GM18909 (cell line): ENCODE data around the gene ARID1A.
"Not testable (repeated sequence)": the region's sequence is repeated elsewhere in the genome, so short reads cannot be mapped to it uniquely, and the experiment has no call there.

Source experiments
- ATAC-seq: cut with Tn5 transposase; IDR thresholded peaks from one replicate; pipeline ENCODE4 v1.9.1; 2021; ENCODE audit warnings: mild to moderate bottlenecking; ENCODE audit not compliant: unreplicated experiment, poor library complexity

The ARID1A gene

DNA sequence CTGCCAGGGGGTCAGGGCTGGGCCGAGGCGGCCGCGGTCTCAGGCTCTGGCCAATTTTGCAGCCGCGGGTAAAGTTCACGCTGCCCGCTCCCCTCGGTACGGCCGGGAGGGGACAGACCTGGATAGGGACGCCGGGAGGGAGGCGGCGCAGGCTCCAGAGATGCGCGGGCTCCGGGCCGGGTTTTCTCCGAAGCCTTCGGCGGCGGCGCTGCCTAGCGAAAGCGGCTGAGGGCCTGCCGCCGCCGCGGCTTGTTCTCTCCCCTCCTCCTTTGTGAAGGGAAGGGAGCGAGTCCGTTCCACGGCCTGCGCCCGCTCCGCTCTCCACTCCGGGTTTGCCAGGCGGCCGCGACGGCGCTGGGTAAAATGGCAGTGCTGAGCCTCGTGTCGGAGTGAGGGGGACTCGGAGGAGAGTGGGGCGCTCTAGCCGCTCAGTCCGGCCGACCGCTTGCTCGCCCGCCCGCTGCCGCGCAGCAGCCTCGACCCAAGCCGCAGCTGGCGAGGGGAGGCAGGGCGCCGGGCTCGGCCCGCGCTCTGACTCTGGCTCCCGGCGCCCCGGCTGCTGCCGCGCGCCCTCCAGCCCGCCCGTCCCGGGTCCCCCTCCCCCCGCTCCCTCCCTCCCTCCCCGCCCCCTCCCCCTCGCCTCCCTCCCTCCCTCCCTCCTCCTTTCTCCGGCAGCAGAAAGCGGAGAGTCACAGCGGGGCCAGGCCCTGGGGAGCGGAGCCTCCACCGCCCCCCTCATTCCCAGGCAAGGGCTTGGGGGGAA is at the start of gene ARID1A:
Gene ARID1A, plus strand, starts transcription at position 660 of the 763 bp plus-strand sequence. CDS start 389 bp downstream, outside the sequence.
- peak; percentile 38 for ATAC-seq

GRCh38 chr1:26664802-26665201 is 31.0 kb upstream of the ARID1A start:
- ATAC-seq: no peak

DNA sequence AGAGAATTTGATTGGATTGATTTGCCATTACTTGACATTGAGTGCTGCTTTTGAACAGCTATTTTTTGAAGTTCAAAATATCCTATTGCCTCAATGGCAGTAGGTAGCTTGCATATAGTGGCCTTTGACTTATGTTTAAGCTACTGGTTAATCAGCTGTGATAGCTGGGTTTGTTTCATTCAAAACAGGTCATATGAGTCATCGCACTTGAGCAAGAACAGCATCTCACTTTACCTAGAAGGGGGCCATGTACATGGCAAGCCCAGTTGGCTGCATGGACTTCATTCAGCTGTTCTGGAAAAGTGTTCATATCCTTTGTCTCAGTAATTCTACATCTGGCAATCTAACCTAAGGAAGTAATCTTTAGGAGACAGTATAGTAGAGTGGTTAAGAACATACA is 29.0 kb upstream of the ARID1A start:
- no peak for ATAC-seq

DNA sequence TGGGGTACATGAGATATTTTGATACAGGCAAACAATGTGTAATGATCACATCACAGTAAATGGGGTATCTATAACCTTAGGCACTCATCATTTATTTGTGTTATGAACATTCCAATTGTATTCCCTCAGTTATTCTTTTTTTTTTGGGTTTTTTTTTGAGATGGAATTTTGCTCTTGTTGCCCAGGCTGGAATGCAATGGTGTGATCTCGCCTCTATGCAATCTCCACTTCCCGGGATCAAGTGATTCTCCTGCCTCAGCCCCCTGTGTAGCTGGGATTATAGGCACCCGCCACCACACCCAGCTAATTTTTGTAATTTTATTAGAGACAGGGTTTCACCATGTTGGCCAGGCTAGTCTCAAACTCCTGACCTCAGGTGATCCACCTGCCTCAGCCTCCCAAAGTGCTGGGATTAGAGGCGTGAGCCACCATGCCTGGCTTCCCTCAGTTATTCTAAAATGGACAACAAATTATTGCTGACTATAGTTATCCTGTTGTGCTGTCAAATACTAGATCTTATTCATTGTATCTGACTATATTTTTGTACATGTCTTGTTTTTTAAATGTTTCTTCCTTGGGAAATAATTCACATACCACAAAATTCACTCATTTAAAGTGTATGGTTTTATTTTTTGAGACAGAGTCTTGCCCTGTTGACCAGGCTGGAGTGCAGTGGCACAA is 27.6 kb upstream of the ARID1A start:
- ATAC-seq: not testable (repeated sequence)

GRCh38 chr1:26677306-26678115 is 18.3 kb upstream of the ARID1A start:
- ATAC-seq: peak; percentile 80

DNA sequence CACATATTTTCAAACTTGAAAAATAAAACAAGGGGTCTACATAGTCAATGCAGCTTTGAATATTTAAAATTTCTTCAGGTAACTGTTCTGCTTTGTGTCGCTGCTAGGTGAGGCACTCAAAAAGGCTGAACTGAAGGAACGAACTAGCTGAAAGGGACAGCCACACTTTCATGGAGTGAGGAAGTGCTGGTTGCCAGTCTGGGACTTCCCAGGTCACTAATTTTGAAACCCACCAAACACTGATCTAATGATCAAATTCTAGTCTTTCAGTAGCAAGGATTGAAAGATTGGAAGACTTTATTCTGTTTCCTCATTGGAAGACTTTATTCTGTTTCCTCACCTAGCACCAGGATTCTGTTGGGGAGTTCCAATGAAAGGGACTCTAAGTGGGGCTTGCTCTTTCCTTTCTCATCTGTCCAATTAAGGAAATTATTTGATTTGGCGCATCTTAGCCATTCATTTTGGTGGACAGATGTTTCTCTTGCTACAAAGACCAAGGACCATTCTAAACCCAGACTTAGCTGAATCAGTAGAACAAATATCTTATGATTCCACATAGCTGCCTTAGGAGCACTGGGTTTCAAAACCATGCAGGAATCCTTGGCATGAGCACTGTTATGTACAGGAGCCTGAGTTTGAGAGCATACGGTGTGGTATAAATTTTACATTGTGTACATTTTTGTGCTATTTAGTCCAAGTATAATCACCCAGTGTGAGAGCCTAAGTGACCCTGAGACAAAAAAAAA is 10.9 kb upstream of the ARID1A start:
- no peak for ATAC-seq

GRCh38 chr1:26686795-26687194 is 9.0 kb upstream of the ARID1A start:
- no peak for ATAC-seq

- no peak for ATAC-seq
Observed at GRCh38 chr1:26689504-26689903, 6.3 kb upstream of the ARID1A start.

GRCh38 chr1:26690157-26690556 is 5.7 kb upstream of the ARID1A start:
- ATAC-seq: no peak

DNA sequence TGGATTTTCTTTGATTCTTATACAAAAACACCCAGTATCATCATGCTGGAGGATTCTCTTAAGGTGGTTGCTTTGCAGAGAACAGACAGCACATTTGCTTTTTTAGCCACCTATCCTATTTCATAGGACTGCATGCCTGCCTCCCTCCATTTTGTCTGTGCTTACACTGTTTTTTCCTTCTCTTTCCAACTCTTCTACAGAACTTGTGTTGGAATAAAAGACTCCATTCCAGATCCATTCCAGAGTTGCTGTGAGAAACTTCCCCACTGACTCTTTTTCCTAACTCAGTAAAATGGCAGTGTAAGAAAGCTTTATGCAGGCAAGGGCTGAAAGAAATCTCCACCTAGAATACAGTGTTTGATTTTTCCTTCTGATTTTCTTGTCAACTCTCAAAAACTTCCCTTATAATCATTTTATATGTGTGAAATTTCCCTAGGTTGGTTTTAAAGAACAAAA is 5.2 kb upstream of the ARID1A start:
- no peak for ATAC-seq

- peak; percentile 29 for ATAC-seq
Observed at GRCh38 chr1:26692211-26692792, 3.5 kb upstream of the ARID1A start.

GRCh38 chr1:26692793-26693490 is 2.9 kb upstream of the ARID1A start:
- ATAC-seq: peak; percentile 30

DNA sequence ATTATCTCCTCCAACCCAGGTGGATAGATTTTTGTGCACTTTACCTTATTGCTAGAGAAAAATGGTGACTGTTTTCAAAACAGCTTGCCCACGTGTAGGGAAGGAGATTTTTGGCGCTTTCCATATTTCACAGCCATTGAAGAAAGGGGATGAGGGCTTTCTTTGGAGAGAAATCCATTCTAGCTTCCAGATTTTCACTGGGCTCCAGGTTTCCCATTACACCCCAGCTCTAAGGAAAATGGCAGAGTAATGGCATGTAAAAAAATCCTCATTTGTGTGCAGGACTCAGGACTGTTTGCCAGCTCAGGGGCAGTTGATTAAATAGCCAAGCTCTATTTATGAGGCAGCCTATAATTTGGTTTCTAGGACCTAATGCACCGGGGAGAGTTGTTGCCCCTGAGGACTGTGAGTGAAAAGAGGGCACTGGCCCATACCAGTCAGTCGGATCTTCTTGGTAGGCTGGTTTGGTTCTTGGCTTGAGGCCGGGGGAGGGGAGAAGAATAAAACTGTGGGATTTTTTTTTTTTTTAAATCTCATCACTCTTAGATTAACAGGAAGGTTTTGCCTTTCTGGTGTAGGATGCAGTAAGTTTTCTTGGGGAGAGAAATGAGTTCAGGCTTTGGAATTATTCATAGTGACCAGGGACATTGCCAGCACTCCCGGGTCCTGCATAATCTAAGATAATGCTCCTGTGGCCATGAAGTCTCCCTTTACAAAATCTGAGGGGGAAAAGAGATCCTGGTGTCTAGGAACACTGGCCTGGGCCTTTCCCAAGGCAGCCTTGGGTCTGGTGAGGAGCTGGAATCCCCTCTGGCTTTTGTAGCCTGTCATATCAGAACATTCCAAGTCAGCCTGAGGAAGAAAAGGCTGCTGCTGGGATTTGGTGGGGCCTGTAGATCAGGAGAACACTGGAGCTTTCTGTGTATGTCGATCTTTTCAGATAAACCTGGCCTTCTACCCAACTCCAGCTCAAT is 1.9 kb upstream of the ARID1A start:
- ATAC-seq: no peak

DNA sequence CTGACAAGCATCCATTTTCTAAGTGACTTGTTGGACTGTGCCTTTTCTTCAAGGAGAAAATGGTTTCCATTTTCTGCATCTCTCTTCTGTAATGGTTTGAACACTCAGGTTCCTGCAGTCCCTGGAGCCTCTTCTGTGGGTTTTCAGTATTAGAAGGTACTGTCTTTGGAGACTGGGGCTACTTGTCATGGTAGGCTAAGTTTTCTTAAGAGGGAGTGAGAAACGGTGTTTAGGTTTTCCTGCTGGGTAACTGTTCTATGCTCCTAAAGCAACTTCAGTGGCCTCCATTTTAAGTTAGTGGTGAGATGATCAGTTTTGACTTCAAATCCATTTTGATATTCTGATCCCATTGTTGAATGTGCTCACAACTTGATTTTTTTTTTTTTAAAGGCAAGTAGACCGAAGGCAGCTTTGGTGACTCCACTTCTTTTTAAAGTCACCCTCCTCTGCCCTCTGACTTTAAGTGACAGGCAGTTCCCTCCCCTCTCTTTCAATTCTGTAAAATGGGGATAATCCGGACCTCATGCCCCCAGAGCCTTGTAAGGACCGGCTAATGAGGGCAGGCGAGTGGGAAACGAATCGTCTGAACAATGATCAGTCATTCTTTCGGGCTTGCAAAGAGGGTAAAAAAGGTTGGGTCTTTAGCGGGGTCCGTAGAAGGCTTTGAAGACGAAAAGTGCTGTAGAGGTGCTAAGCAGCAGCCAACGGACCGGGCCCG is 1.0 kb upstream of the ARID1A start:
- no peak for ATAC-seq

- no peak for ATAC-seq
Observed at GRCh38 chr1:26696119-26696653, 371 bp downstream of the ARID1A start.

DNA sequence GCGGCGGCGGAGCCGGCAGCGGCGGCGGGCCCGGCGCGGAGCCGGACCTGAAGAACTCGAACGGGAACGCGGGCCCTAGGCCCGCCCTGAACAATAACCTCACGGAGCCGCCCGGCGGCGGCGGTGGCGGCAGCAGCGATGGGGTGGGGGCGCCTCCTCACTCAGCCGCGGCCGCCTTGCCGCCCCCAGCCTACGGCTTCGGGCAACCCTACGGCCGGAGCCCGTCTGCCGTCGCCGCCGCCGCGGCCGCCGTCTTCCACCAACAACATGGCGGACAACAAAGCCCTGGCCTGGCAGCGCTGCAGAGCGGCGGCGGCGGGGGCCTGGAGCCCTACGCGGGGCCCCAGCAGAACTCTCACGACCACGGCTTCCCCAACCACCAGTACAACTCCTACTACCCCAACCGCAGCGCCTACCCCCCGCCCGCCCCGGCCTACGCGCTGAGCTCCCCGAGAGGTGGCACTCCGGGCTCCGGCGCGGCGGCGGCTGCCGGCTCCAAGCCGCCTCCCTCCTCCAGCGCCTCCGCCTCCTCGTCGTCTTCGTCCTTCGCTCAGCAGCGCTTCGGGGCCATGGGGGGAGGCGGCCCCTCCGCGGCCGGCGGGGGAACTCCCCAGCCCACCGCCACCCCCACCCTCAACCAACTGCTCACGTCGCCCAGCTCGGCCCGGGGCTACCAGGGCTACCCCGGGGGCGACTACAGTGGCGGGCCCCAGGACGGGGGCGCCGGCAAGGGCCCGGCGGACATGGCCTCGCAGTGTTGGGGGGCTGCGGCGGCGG is 1.0 kb downstream of the ARID1A start:
- ATAC-seq: no peak
